Fibroblast of mammary gland (primary cell): ENCODE measurements around the gene CYB5R4.
"Not testable (repeated sequence)": the region's sequence is repeated elsewhere in the genome, so short reads cannot be mapped to it uniquely, and the experiment has no call there.

Source experiments
- DNase-seq: peaks from one replicate; pipeline ENCODE4 v3.0.0-alpha.2; 2010; ENCODE audit warnings: low read depth
- H3K4me3 ChIP-seq: 2 replicates; pipeline ENCODE4 v1.5.1; 2011; ENCODE audit warnings: low read depth, mild to moderate bottlenecking, low read length, moderate library complexity; ENCODE audit not compliant: control insufficient read depth
- CTCF ChIP-seq: conservative IDR thresholded peaks from 2 replicates; pipeline ENCODE4 v1.5.1; 2011; ENCODE audit warnings: low read depth, low read length, inconsistent platforms; ENCODE audit not compliant: control insufficient read depth, insufficient read depth

Gene CYB5R4

GRCh38 chr6:83889621-83890020 is 30.1 kb downstream of the CYB5R4 start:
- TF ChIP-seq CTCF: no peak

GRCh38 chr6:83890520-83890919 is 31.0 kb downstream of the CYB5R4 start:
- TF ChIP-seq CTCF: no peak
- H3K4me3 ChIP-seq: no peak overlapping the region
- DNase-seq: no peak

More at GRCh38 chr6:83889621-83890020, 30.1 kb downstream of the CYB5R4 start:
- DNase-seq: no peak
- no peak overlapping the region for H3K4me3 ChIP-seq

- no peak for TF ChIP-seq CTCF
- DNase-seq: no peak
- H3K4me3 ChIP-seq: no peak overlapping the region
These were observed 32.1 kb downstream of the CYB5R4 start for GRCh38 chr6:83891586-83891985.

- no peak overlapping the region for H3K4me3 ChIP-seq
- TF ChIP-seq CTCF: no peak
- no peak for DNase-seq
These were observed 33.5 kb downstream of the CYB5R4 start for GRCh38 chr6:83893024-83893423.

- H3K4me3 ChIP-seq, DNase-seq: not testable (repeated sequence)
These were observed 37.6 kb downstream of the CYB5R4 start for GRCh38 chr6:83897094-83897493.

GRCh38 chr6:83901624-83902023 is 42.1 kb downstream of the CYB5R4 start:
- DNase-seq: no peak
- TF ChIP-seq CTCF: no peak
- no peak overlapping the region for H3K4me3 ChIP-seq

- TF ChIP-seq CTCF: no peak
- no peak for DNase-seq
- H3K4me3 ChIP-seq: no peak overlapping the region
These were observed 44.9 kb downstream of the CYB5R4 start for GRCh38 chr6:83904395-83904794.

GRCh38 chr6:83905648-83906047 is 46.2 kb downstream of the CYB5R4 start:
- no peak overlapping the region for H3K4me3 ChIP-seq
- no peak for TF ChIP-seq CTCF
- no peak for DNase-seq

- not testable (repeated sequence) for DNase-seq, H3K4me3 ChIP-seq
These were observed 48.3 kb downstream of the CYB5R4 start for GRCh38 chr6:83907623-83908390.
